Keratinocyte (primary cell): ENCODE measurements around the gene C1orf56.

Source experiments
- CTCF ChIP-seq, 3 experiments: IDR thresholded peaks in 1 of 3; conservative IDR thresholded peaks in 1 of 3; optimal IDR thresholded peaks in 1 of 3; 2 replicates in 2 of 3; 3 replicates in 1 of 3; pipeline versions ENCODE3 to v1.5.1; 2011; ENCODE audit warnings: low read length in 3 of 3, mild to moderate bottlenecking in 3 of 3, moderate library complexity in 2 of 3, control low read depth in 1 of 3, inconsistent platforms in 1 of 3; ENCODE audit not compliant: insufficient read depth in 2 of 3; ENCODE audit errors: extremely low read depth in 1 of 3
- EZH2 ChIP-seq: IDR thresholded peaks from one replicate; pipeline ENCODE4 v1.6.1; 2012; ENCODE audit warnings: inconsistent platforms, mild to moderate bottlenecking, low read length, moderate library complexity

- no peak for TF ChIP-seq CTCF (optimal IDR thresholded peaks at IDR 0.05 in 1 of 3, IDR thresholded peaks at IDR 0.05 in 1 of 3, conservative IDR thresholded peaks at IDR 0.05 in 1 of 3; ENCODE audit: extremely low read depth in 1 of 3, insufficient read depth in 2 of 3, low read length in 3 of 3)
- no peak for TF ChIP-seq EZH2
Observed at GRCh38 chr1:151007853-151008243, 39.7 kb upstream of the C1orf56 start.
